Stimulated activated CD8-positive, alpha-beta memory T cell treated with anti-CD3 and anti-CD28 coated beads, Interleukin-7, amount 100 ng/mL, for 48 hours (primary cell): ENCODE measurements around the gene TBC1D25.

ENCODE experiments used
- DNase-seq, 2 donors: peaks; one replicate each; pipeline ENCODE4 v3.0.0-alpha.2; 2020; ENCODE audit warnings: low read depth in 1 of 2; ENCODE audit errors: extremely low read depth in 1 of 2

TBC1D25 gene

DNA sequence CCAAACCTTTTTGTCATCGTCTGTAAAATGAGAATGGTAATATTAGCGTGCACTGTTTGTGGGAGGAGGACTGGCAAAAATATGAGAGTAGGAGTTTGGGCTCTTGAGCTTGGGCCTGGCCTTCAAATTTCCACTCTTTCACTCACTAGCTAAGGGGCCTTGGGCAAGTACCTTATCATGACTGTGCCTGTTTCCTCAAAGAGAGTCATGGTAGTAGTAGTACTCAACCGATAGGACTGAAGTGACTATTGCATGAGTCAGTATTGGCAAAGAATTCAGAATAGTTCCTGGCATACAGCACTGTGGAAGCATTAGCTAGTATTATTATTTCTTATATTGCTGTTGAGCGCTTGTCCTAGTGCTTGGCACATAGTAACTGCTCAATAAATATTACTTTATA lies 18.8 kb downstream of the TBC1D25 start:
- DNase-seq, result no peak

- DNase-seq, result no peak
These were observed 20.1 kb downstream of the TBC1D25 start for GRCh38 chrX:48559636-48560035.

GRCh38 chrX:48560056-48560455 lies 20.5 kb downstream of the TBC1D25 start:
- no peak for DNase-seq

GRCh38 chrX:48560681-48561080 lies 21.2 kb downstream of the TBC1D25 start:
- DNase-seq, result no peak

- no peak for DNase-seq
These were observed 30.4 kb downstream of the TBC1D25 start for GRCh38 chrX:48569958-48570357.

GRCh38 chrX:48573690-48574269 lies 34.3 kb downstream of the TBC1D25 start:
- DNase-seq, result no peak

- DNase-seq, result peak; percentile 81 to 90
These were observed 35.1 kb downstream of the TBC1D25 start, which contains the start of gene RBM3 for GRCh38 chrX:48574270-48575266. Gene RBM3 (plus strand): TSS chrX:48574484. CDS start chrX:48575181, 697 bp downstream.

DNA sequence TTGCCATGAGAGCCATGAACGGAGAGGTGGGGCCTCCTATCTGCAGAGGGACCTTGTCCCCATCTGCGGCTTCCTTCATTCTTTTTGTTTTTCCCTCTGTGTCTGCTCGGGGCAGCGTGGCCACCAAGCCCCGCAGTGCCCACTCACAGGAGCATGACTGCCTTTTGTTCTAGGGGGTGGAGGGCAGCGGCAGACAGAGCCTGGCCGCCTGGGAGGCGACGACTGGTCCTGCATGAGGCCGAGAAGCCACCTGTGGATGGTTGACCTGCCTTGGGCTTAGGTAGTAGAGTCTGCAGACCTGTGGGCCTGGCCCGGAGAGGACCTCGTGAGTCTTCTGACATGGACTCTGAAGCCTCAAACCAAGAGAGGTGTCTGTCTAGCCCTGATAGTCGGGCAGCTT lies 36.1 kb downstream of the TBC1D25 start:
- DNase-seq, result no peak

GRCh38 chrX:48576108-48576507 lies 36.6 kb downstream of the TBC1D25 start:
- no peak for DNase-seq

DNA sequence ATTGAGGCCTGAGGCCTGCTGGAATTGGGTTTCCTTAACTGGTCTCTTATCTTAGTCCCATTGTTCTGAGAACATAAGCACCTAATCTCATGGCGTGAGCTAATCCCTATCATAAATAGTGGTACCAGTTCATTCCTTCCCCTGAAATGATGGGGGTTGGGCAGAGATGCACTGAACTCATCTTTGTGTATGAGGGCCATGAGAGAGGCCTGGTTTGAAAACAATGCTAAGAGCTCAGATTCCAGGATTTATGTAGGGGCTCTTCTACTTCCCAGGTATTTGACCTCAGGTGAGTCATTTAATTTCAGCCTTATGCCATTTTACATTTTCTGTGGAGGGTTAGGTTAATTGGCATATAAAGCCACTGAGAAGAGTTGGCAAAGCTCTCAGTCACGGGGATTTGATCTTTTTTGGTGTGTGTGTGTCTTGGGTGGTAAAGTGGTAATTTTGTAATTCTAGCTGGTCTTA lies 39.2 kb downstream of the TBC1D25 start:
- no peak for DNase-seq

DNA sequence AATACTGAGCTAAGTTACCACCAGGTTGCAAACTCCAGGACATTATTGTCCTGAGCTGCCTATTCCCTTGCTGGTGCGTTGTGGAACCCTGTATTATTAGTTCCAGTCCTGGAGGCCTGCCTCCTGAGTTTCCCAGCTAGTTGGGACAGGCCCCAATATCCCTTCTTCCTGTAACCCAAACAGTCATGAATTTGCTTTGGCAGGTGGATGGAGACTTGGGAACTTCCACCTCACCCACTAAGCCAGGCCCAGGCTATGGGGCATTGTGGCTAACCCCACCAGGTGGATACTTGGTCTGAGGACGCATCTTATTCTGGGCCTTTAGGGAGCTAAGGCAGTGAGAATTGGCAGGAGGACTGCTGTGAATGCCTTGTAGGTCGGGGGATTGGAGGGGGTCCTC lies 39.7 kb downstream of the TBC1D25 start:
- DNase-seq, result no peak

DNA sequence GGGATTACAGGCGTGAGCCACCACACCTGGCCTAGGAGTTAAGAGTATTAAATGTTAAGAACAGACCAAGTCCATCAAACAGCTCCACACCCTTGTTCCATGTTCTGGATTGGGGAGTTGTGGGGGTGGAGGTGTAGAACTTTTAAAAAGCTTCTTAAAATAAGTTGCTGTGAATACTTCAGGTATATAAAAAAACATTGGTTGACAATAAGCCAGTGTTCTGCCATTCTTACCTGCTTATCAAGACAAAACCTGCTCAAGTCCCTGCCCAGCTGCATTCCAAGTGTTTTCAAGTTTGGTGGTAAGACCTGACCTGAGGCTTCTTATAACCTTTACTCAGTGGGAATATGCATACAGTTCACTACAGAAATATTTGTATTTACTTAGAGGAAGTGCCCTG lies 41.1 kb downstream of the TBC1D25 start:
- DNase-seq, result no peak

- no peak for DNase-seq
These were observed 45.2 kb downstream of the TBC1D25 start for GRCh38 chrX:48584698-48585097.

DNA sequence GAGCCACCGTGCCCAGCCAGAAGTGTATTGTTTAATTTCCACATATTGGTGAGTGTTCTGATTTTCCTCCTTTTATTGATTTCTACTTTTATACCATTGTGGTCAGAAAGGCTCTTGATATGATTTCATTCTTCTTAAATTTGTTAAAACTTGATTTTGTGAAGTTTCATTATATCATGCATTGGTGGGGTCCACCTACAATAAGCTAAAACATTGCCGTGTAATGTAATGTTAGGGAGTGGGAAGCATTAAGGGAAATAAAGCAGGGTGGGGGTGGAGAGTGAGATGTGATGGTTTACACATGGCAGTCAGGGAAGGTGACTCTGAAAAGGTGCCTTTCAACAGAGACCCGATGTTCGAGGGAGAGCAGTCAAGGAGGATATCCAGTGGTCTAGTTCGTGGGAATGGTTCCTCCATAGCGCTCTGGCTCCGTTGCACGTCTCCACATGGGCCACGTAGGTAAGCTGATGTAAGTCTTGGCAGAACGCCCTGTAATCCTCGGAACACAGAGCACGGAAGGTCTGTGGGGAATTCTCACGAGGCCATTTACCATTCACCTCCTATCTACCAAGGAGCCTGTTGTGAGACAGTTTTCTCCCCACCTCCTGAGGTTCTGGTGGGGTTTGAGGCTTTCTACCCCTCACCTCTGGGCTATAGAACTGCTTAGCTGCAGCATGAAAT lies 50.1 kb downstream of the TBC1D25 start:
- DNase-seq, result no peak

- no peak for DNase-seq
These were observed 50.9 kb downstream of the TBC1D25 start for GRCh38 chrX:48590203-48591103.

DNA sequence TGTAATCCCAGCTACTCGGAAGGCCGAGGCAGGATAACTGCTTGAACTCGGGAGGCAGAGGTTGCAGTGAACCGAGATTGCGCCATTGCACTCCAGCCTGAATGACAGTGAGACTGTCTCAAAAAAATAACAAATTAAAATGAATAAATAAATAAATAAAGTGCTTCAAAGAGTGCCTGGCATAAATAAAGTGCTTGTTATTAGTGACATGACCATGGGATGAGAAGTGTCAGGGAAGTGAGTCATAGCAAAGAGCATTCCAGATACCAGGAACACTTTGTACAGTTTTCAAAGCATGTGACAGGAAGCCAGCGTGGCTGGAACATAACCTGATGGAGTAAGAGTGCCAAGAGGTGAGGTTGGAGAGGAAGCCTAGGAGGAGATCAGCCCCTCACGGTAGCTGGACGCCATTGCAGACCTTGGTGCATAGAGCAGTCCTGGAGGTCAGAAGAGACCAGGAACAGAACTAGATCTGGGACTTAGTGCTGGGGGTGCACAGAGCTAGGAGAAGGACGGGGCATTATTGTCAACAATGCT lies 51.8 kb downstream of the TBC1D25 start:
- DNase-seq, result no peak

- no peak for DNase-seq
These were observed 53.5 kb downstream of the TBC1D25 start for GRCh38 chrX:48592971-48593370.

DNA sequence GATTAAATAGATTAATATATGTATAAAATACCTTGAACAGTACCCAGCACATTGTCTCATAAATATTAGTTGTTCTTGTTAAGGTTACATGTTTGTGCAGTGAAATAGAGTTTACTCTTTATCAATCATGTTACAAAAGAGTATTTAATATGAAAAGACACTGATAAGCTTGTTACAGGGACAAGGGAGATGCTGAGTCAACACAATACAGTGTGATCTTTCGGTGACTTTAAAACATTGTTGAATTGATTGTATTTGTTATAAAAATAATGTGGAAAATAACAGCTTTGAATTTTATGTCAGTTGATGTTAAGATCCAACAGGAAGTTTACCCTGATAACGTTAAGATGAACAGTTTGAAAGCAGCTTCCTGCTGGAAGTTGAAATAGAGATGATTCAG lies 56.4 kb downstream of the TBC1D25 start:
- DNase-seq, result no peak

DNA sequence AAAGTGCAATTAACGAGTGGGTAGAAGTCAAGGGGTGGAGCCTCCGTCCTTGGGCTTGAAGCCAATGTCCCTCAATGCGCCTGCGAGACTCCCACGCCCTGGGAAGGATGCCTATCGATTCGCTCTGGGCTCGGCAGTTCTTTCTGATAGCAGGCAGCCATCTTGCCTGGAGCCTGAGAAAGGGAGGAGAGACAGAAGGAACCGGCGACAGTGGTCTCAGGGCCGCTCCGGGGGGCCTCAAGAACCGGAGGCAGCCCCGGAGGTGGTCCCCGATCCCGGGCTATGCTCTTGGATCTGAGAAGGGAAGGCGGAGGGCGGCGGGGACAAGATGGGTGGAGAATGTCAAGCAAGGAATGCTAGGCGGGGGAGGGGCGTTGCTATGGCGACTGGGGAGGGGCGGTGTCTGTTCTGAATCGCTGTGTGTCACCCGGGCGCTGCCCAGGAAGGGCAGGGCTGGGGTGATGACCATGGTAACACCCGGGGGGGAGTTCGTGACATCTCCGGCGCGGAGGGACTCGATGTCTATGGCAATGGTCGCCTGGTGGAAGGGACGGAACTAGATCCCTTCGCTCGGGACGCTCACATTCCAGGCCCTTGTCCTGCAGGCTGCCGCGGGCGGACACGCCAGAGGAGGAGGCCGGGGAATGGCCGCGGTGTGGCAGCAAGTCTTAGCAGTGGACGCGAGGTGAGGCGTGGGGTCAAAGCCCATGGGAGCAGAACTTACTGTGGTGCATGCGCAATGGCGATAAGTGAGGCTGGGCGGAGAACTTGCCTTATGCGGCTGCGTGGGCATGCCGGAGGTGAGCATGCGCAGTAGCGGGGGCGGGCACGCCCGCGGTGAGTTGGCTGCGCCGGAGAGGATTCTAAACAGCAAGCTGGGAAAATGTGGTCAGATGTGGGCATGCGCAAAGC lies 58.1 kb downstream of the TBC1D25 start, which contains the start of gene WDR13:
Gene WDR13, plus strand, starts transcription at position 140 of the 912 bp plus-strand sequence. Its CDS starts 505 bp downstream, at position 645.
- peak; percentile 78 to 83 for DNase-seq
